Posterior vena cava (tissue), 2 donors: ENCODE results near the gene VPS13C. TPM values are rescaled to one million over a fixed set of nuclear protein-coding genes. Genes with fewer than 3 reads are reported as not detected.

Experiments
- DNase-seq: peaks from one replicate; pipeline ENCODE4 v3.0.0-alpha.2; 2020; ENCODE audit warnings: low spot score
- intact Hi-C, 2 donors: fragments of 100-400 bp; cut with DNase I; formaldehyde crosslinking; loops; one replicate each; pipeline versions ENCODE4 v1.14.1 to v1.14.2; 2022 to 2023
- total RNA-seq, 2 donors: library from RNA; stranded (reverse); fragmentation: NEBNext Ultra II Directional; extraction: Animal tissue kit (Norgen Biotek cat#: 25700); gene quantifications; one replicate each; pipeline ENCODE4 v1.2.1, GENCODE V29; 2021
- donor health status: DM: yes; HTN: yes; CAD: no.
- donor health status: DM: yes; HTN: yes; CAD: no.

The VPS13C gene
- total RNA-seq, 2 donors from 2014 or later = 89.2 to 93.0 TPM

DNA sequence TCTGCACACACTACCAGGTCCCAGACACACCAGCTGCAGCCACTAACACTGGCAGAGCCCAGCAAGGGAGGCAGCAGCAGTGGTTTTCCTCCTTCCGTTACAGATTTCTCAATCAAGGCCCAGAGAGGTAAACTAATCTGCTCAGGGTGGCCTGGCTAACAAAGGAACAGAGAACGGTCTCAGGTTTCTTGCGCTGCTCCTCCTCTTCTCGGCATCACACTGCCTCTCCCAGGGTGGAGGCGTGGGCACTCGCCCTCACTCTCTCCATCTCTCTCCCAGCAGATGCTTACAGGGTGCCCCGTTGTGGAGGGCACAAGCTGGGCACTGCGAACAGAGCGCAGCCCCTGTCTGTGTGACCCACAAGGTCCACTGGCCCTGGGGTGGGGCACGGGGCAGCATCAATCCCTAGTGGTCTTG lies 228.7 kb downstream of the VPS13C start:
- intact Hi-C loops = loop anchor here (10.0 kb wide), 3 partner anchors 1237 to 1317 kb away; no protein-coding TSS in a partner anchor
- no peak for DNase-seq

GRCh38 chr15:61830536-61831330 lies 229.5 kb downstream of the VPS13C start:
- intact Hi-C loops = loop anchor here (10.0 kb wide), 3 partner anchors 1236 to 1316 kb away; no protein-coding TSS in a partner anchor
- no peak for DNase-seq

DNA sequence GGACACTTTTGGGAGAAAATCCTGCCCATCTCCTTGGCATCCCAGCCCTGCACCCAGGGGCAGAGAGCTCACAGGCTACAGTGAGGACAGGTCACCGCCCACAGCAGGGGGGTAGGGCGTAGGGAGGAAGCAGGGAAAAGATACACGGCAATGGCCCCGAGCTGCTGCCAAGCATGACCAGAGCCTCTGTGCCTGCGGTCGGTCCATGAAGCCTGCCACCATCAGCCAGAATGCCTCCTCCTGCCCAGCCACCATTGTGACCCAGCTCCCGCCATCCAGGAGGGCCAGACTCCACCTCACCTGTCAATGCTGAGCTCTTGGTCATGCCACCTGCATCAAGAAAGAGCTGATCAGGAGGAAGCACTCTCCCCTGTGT lies 230.7 kb downstream of the VPS13C start:
- no peak for DNase-seq
- intact Hi-C loops = no loop called here

- no peak for DNase-seq
- intact Hi-C loops = no loop called here
These were observed 231.3 kb downstream of the VPS13C start for GRCh38 chr15:61828860-61829513.

- intact Hi-C loops = no loop called here
- no peak for DNase-seq
These were observed 232.2 kb downstream of the VPS13C start for GRCh38 chr15:61828008-61828407.

DNA sequence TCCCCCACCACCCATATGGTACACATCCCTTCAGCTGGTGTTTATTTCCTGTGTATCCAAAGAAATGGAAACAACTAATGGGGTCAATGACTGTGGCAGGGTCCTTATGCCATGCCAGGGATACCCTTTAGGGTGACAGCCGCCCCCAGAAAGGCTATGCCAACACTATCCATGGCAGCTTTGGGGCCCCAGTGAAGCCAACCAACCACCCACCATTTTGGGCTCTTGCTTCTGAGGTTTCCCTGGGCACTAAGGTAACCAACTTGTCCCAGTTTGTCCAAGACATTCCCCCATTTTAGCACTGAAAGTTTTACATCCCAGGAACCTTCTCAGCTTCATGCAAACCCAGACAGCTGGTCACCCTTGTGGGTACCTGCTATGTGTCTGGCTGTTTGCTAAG lies 233.1 kb downstream of the VPS13C start:
- no peak for DNase-seq
- intact Hi-C loops = no loop called here

DNA sequence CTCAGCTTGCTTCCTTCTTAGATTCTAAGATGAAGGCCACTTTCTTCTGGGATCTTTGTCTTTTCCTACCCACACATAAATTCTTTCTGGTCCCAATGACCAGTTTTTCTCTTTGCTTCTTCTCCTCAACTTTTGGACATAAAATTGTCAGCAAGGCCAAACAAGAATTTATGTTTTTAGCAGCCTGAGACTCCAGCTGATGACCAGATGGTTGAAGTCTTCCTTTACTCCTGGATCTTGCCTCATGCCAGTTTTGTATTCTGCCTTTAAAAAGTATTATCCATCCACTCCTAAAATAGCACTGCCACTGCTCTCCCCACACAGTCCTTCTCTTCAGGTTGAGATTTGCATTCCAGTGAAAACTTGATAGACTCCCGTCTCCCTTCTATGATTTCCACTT lies 236.0 kb downstream of the VPS13C start:
- intact Hi-C loops = no loop called here

GRCh38 chr15:61822511-61822910 lies 237.7 kb downstream of the VPS13C start:
- intact Hi-C loops = no loop called here
- DNase-seq = no peak

More for the DNA sequence above, 236.0 kb downstream of the VPS13C start:
- no peak for DNase-seq

DNA sequence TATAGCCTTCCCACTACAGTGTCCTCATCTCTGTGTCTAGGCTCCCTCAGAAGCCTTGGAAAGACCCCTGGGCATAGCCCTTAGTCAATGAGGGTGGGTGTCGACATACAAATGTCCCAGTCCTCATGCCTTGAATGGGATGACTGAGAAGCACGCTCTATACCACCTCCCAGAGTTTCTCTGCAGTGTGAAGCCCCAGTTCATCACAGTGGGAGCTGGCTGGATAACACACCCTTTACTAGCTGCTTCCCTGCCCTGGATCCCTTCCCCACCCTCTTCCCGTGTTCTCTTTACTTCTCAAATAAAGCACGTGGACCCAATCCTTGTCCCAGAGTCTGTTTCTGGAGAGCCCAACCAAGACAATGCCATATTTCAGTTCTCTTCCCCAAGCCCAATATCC lies 239.3 kb downstream of the VPS13C start:
- DNase-seq = no peak
- intact Hi-C loops = no loop called here

- no peak for DNase-seq
- intact Hi-C loops = no loop called here
These were observed 240.0 kb downstream of the VPS13C start for GRCh38 chr15:61820212-61820611.

DNA sequence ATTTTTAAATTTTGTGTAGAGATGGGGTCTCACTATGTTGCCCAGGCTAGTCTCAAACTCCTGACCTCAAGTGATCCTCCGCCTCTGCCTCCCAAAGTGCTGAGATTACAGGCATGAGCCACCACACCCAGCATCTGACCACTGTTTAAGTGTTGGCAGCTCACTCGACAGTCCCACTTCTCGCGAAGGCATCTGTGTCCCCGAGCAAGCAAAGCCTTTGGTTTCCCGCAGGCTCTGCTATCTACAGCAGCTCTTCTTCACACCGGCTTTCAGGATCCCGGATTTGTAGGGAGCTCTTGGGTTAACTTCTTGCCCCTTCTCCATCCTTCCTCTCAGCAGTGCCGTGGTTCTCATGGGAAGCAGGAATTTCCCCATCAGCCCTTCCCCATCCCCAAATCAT lies 240.9 kb downstream of the VPS13C start:
- DNase-seq = no peak
- intact Hi-C loops = no loop called here

- intact Hi-C loops = no loop called here
These were observed 241.4 kb downstream of the VPS13C start for GRCh38 chr15:61818801-61819200.

DNA sequence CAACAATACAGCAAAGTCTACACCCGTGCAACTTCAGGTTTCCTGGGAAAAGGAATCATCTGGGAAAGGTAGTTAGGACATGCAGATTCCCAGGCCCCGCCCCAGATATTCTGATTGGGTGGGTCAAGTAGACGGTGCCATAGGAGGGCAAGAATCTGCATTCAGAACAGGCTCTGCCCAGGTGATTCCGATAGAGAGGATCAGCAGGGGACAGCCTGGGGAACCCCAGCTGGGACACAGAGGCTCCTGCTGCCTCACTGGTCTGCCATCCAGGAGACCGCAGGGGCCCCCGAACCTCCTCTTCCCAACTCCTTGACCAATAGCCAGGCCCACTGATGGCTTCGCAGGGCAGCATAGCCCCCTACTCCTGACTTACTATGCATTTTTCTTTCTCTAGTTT lies 243.4 kb downstream of the VPS13C start:
- intact Hi-C loops = no loop called here
- DNase-seq = no peak

More at GRCh38 chr15:61818801-61819200, 241.4 kb downstream of the VPS13C start:
- no peak for DNase-seq

GRCh38 chr15:61815356-61816083 lies 244.7 kb downstream of the VPS13C start:
- DNase-seq = no peak
- intact Hi-C loops = no loop called here

DNA sequence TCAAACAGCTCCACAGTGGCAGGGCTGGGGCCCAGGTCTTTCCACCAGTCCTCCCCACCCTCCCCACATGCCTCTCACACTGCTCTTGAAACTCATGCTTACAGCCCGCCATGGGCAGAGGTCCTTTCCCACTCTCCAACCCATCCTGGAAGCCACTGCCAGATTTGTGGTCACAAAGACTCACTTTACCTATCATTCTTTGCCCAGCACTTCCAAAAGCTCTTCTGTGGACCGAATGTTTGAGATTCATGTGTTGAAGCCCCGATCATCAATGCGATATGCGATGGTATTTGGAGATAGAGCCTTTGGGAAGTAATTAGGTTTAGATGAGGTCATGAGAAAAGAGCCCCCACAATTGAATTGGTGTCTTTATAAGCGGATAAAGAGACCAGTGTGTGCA lies 247.8 kb downstream of the VPS13C start:
- intact Hi-C loops = no loop called here
- DNase-seq = no peak

DNA sequence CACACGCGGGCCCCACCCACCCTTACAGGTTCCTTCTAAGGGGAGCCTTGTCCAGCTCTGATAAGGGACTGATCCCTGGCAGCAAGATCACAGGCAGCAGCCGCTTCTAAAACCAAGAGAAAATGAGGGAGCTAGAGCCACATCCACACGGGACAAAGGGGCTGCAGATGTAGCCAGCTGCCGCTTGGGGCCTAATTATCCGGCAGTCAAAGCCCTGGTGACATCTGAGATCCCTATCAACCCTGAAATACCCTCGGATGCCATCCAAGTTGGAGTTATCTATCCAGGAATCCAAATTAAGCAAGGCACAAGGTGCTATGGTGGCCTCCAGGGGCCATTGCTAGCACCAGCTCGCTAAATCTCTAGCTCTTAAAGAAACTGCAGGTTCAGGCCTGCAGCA lies 248.3 kb downstream of the VPS13C start:
- intact Hi-C loops = no loop called here
- DNase-seq = no peak

GRCh38 chr15:61809216-61809615 lies 251.0 kb downstream of the VPS13C start:
- intact Hi-C loops = no loop called here
- no peak for DNase-seq

DNA sequence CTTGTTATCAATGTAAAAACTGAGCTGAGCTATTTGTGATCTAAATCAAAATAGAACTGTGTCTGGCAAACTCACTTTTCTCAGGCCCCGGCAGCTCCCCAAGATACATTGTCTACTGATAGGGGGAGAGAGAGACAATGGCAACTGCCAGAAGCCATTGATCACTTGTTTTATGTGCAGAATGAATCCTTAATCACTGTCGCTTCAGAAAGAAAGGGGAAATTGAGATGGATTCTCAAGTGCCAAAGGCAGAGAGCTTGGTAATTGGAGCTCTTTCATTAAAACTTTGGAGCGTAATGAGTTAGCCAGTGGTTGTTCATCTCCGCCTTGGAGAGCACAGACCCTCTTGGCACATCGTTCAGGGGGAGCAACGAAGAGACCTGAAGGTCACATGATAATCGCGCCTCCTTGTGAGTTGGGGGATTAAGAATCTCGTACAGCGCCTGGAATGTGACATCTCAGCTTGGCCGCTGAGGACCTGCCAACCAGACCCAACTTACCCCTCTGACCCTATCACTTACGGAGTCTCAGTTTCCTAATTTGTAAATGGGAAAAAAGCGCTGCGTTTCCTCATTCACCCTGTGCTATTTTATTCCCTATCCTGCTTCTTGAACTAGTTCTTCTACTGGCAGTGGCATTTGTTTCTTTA lies 252.8 kb downstream of the VPS13C start:
- no peak for DNase-seq
- intact Hi-C loops = no loop called here
